PC-9 (cell line): Measurements from ENCODE around the gene SEZ6L.

Source experiments
- CTCF ChIP-seq: fragments of 200-600 bp; sonication (generic); conservative IDR thresholded peaks from 2 replicates; pipeline ENCODE4 v1.6.1; 2017; ENCODE audit warnings: mixed run types, antibody characterized with exemption, mild to moderate bottlenecking, moderate library complexity
- EZH2 ChIP-seq: fragments of 200-600 bp; sonication (generic); IDR thresholded peaks from 2 replicates; pipeline ENCODE4 v1.8.0; 2017; ENCODE audit warnings: antibody characterized with exemption, low read depth

- no peak for TF ChIP-seq CTCF
- no peak for TF ChIP-seq EZH2
Observed at GRCh38 chr22:26302726-26303125, 133.5 kb downstream of the SEZ6L start.
